HepG2 (cell line): ENCODE data around the gene DIAPH3. TPM values are rescaled to one million over a fixed set of nuclear protein-coding genes. Genes with fewer than 3 reads are reported as not detected.
"Not testable (repeated sequence)": the region's sequence is repeated elsewhere in the genome, so short reads cannot be mapped to it uniquely, and the experiment has no call there.

Experiments
- ATAC-seq: fragments of 200-7000 bp; cut with Tn5 transposase; 3 replicates; pipeline ENCODE4 v1.9.1; 2020; ENCODE audit warnings: mild to moderate bottlenecking, moderate library complexity
- BruUV-seq: library from RNA; stranded (reverse); fragments of 400-500 nt; replicated peaks from 2 replicates; lab custom pipeline; 2021; lab: Mats Ljungman, UMichigan
- CTCF ChIA-PET: fragments of 300-600 bp; formaldehyde crosslinking; extraction: SDS; loops from one replicate; lab custom pipeline; 2021; ENCODE audit warnings: low total read pairs, inconsistent platforms, low intra/inter-chr PET ratio; lab: Yijun Ruan, JAX
- POLR2A ChIA-PET: fragments of 350-600 bp; sonication (Branson Sonifier 250); formaldehyde crosslinking; loops from one replicate; lab custom pipeline; 2020; ENCODE audit warnings: antibody characterized with exemption, inconsistent platforms; lab: Yijun Ruan, JAX
- DNase-seq: peaks from one replicate; pipeline ENCODE4 v3.0.0-alpha.2; 2015; ENCODE audit warnings: low spot score
- FAIRE-seq: peaks from 3 replicates; lab custom pipeline; 2011; peaks lifted over from hg19 to GRCh38; lab: Jason Lieb, UNC
- H2AFZ ChIP-seq: one replicate; pipeline ENCODE4 v1.6.1; 2011; ENCODE audit warnings: low read length, inconsistent platforms
- H3K27ac ChIP-seq: fragments of 300-600 bp; 3 replicates; pipeline ENCODE4 v1.8.0; 2011; ENCODE audit warnings: mixed run types, mild to moderate bottlenecking, mixed read lengths, low read length, inconsistent platforms; ENCODE audit not compliant: insufficient read depth; ENCODE audit errors: extremely low read length
- H3K27me3 ChIP-seq, 2 experiments: fragments of 200-600 bp in 1 of 2; 2 replicates in 1 of 2; 3 replicates in 1 of 2; pipeline versions ENCODE4 v1.6.0 to v1.8.0; 2011; ENCODE audit warnings: low read length in 2 of 2, mild to moderate bottlenecking in 2 of 2, moderate library complexity in 2 of 2, inconsistent platforms in 1 of 2; ENCODE audit not compliant: insufficient read depth in 2 of 2, control insufficient read depth in 1 of 2
- H3K36me3 ChIP-seq, 2 experiments: fragments of 200-600 bp in 1 of 2; replicated peaks in 1 of 2; 2 replicates in 1 of 2; 3 replicates in 1 of 2; pipeline versions ENCODE4 v1.5.1 to v1.8.0; 2011; ENCODE audit warnings: low read length in 2 of 2, inconsistent platforms in 1 of 2; ENCODE audit not compliant: insufficient read depth in 2 of 2, control insufficient read depth in 1 of 2
- H3K4me1 ChIP-seq: 2 replicates; pipeline ENCODE4 v1.5.1; 2012; ENCODE audit warnings: low read length, inconsistent platforms; ENCODE audit not compliant: insufficient read depth
- H3K4me2 ChIP-seq: 2 replicates; pipeline ENCODE4 v1.6.0; 2011; ENCODE audit warnings: low read depth, low read length, inconsistent platforms
- H3K4me3 ChIP-seq, 3 experiments: fragments of 200-600 bp in 1 of 3; sonication (generic), shearing (Covaris generic) in 1 of 3; replicated peaks in 1 of 3; 2 replicates each; pipeline ENCODE4 v1.5.1; 2011 to 2016; ENCODE audit warnings: low read length in 3 of 3, inconsistent platforms in 2 of 3, low read depth in 2 of 3, mild to moderate bottlenecking in 2 of 3, control low read depth in 1 of 3, mixed read lengths in 1 of 3; ENCODE audit not compliant: insufficient read depth in 1 of 3
- H3K79me2 ChIP-seq: one replicate; pipeline ENCODE4 v1.6.1; 2011; ENCODE audit warnings: low read length, inconsistent platforms; ENCODE audit not compliant: insufficient read depth
- H3K9ac ChIP-seq: 2 replicates; pipeline ENCODE4 v1.6.0; 2011; ENCODE audit warnings: mild to moderate bottlenecking, low read depth, low read length, inconsistent platforms; ENCODE audit not compliant: insufficient read depth
- H3K9me3 ChIP-seq: 2 replicates; pipeline ENCODE4 v1.5.1; 2012; ENCODE audit warnings: mild to moderate bottlenecking, low read length
- H4K20me1 ChIP-seq: 2 replicates; pipeline ENCODE4 v1.6.0; 2011; ENCODE audit warnings: inconsistent platforms, mild to moderate bottlenecking, low read length, moderate library complexity; ENCODE audit not compliant: insufficient read depth
- ARNTL ChIP-seq: sonication (generic); formaldehyde crosslinking; IDR thresholded peaks from 2 replicates; pipeline ENCODE4 v1.4.0; 2020; ENCODE audit warnings: mild to moderate bottlenecking, missing genetic modification reagents
- FLYWCH1 ChIP-seq: sonication (generic); formaldehyde crosslinking; IDR thresholded peaks from 2 replicates; pipeline ENCODE4 v1.8.1; 2023; ENCODE audit warnings: mild to moderate bottlenecking, missing genetic modification reagents
- FOXK1 ChIP-seq: sonication (generic); formaldehyde crosslinking; IDR thresholded peaks from 2 replicates; pipeline ENCODE4 v1.4.0; 2020; ENCODE audit warnings: low read depth, missing genetic modification reagents, borderline replicate concordance
- HNF1B ChIP-seq: sonication (generic); formaldehyde crosslinking; IDR thresholded peaks from 2 replicates; pipeline ENCODE4 v1.5.1; 2020; ENCODE audit warnings: mild to moderate bottlenecking, moderate library complexity, missing genetic modification reagents
- NFKB2 ChIP-seq: sonication (generic); formaldehyde crosslinking; IDR thresholded peaks from 2 replicates; pipeline ENCODE4 v1.4.0; 2020; ENCODE audit warnings: missing genetic modification reagents, borderline replicate concordance
- ZNF232 ChIP-seq: sonication (generic); formaldehyde crosslinking; IDR thresholded peaks from 2 replicates; pipeline ENCODE4 v1.4.0; 2020; ENCODE audit warnings: missing genetic modification reagents, borderline replicate concordance
- ZNF282 ChIP-seq: fragments of 450-650 bp; IDR thresholded peaks from 2 replicates; pipeline ENCODE4 v1.6.1; 2018; ENCODE audit not compliant: partially characterized antibody
- WGBS: methylation state at CpG from one replicate; pipeline ENCODE4 v1.1.6; 2017; ENCODE audit warnings: low lambda C conversion rate; 5-methylcytosine and 5-hydroxymethylcytosine counted together
- in situ Hi-C: cut with HindIII; loops from 2 replicates; pipeline ENCODE4 v1.10.0; 2017; ENCODE audit warnings: low pct_unique_long_range_greater_than_20kb; ENCODE audit not compliant: extremely low pct_ligation_motif_present
- intact Hi-C: fragments of 100-400 bp; cut with micrococcal nuclease; formaldehyde crosslinking; loops from one replicate; pipeline ENCODE4 v1.10.0; 2022; ENCODE audit not compliant: unreplicated experiment
- polyA plus RNA-seq, 8 experiments: library from polyadenylated mRNA; depleted of rRNA in 3 of 8; stranded (reverse) in 7 of 8; unstranded in 1 of 8; fragments of >200 nt; fragmentation: Illumina TruSeq in 4 of 8; extraction: Trizol in 4 of 8; gene quantifications; 2 replicates each; pipeline versions ENCODE4 v1.2.1 to v1.2.3, GENCODE V29; 2011 to 2016; ENCODE audit warnings: low read depth in 4 of 8, missing spikeins in 1 of 8, mixed read lengths in 1 of 8; ENCODE audit not compliant: insufficient read depth in 1 of 8
- total RNA-seq, 5 experiments: library from RNA; depleted of rRNA; stranded (reverse); fragments of >200 nt; fragmentation: Illumina TruSeq; extraction: Trizol; gene quantifications; 2 replicates each; pipeline ENCODE4 v1.2.3, GENCODE V29; 2016; ENCODE audit warnings: low read depth in 1 of 5

DIAPH3 gene
- total and polyA plus RNA-seq, 2 of the 13 experiments (the other 11 are each of a cell fraction or from before 2014, with no cell fraction given): 4.0 to 9.3 TPM

GRCh38 chr13:60090574-60090973 is 73.2 kb downstream of the DIAPH3 start:
- intact Hi-C loops: no loop called here
- Histone ChIP-seq H3K79me2 (no peaks in the 10 kb centered on the region), H3K4me3 (no peak overlapping the region), H3K9me3 (no peaks in the 10 kb centered on the region), H4K20me1 (no peaks in the 10 kb centered on the region), H3K9ac (no peak overlapping the region), H3K4me1 (no peaks in the 10 kb centered on the region), H3K27ac (no peak overlapping the region), H3K4me2 (no peak overlapping the region), H3K27me3 (no peaks in the 10 kb centered on the region), H2AFZ (no peak overlapping the region), H3K36me3 (0 out of 5 replicates have a peak, but pooled peaks cover 0 to 4% of the 10 kb centered on the region in 2 experiments)
- DNase-seq: no peak
- in situ Hi-C loops: no loop called here
- no peak for ATAC-seq
- TF ChIP-seq ARNTL (no peak), FLYWCH1 (no peak)
- CTCF ChIA-PET: no interaction called here
- POLR2A ChIA-PET: no interaction called here
- no peak for FAIRE-seq
- no TSS peak for BruUV-seq

DNA sequence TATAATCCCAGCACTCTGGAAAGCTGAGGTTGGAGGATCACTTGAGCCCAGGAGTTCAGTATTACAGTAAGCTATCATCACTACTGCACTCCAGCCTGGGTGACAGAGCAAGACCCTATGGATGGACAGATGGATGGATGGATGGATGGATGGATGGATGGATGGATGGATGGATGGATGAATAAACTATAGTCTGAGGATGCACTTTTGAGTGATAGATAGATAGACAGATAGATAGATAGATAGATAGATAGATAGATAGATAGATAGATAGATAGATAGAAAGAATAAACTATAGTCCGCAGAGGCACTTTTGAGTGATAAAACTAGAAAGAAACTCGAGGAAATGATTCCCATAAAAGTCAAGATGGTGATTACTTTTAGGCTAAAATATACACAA is 79.9 kb downstream of the DIAPH3 start:
- H3K9me3 ChIP-seq, DNase-seq, H3K4me2 ChIP-seq, H3K27me3 ChIP-seq, H3K4me3 ChIP-seq, ATAC-seq, BruUV-seq, H3K9ac ChIP-seq, in situ Hi-C loops, H3K4me1 ChIP-seq, H3K36me3 ChIP-seq, H4K20me1 ChIP-seq, H2AFZ ChIP-seq, intact Hi-C loops, CTCF ChIA-PET, H3K27ac ChIP-seq, FAIRE-seq, H3K79me2 ChIP-seq, POLR2A ChIA-PET: not testable (repeated sequence)
- WGBS: 88% methylated on average over 2 of the region's 2 CpGs

DNA sequence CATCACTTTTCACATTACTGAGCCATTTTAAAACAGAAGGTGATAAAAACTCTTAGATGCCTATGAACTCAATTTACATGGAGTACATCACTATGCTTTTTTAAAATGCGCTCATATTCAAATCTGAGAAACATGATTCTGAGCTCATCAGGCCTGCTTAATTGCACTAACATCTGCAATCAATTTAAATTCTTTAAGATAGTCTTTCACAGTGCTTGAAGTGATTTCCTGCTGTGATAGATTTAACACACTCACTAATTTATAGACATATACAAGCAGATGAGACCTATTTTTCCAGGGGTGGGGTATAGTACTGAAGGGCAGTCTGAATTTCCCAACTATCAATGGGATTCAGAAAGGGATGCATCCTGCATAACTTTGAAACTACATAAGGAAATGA is 82.9 kb downstream of the DIAPH3 start:
- no peak overlapping the region for H3K27ac ChIP-seq
- DNase-seq: no peak
- no peak overlapping the region for H3K4me2 ChIP-seq
- H4K20me1 ChIP-seq: no peaks in the 10 kb centered on the region
- no peak for ATAC-seq
- no peak overlapping the region for H2AFZ ChIP-seq
- H3K4me3 ChIP-seq: no peak overlapping the region
- POLR2A ChIA-PET: no interaction called here
- WGBS: 100% methylated on average over 1 of the region's 1 CpG
- no peaks in the 10 kb centered on the region for H3K79me2 ChIP-seq
- H3K9me3 ChIP-seq: no peaks in the 10 kb centered on the region
- no peak for FAIRE-seq
- BruUV-seq: no TSS peak
- no peaks in the 10 kb centered on the region for H3K27me3 ChIP-seq
- H3K4me1 ChIP-seq: no peaks in the 10 kb centered on the region
- intact Hi-C loops: no loop called here
- CTCF ChIA-PET: no interaction called here
- in situ Hi-C loops: no loop called here
- no peaks in the 10 kb centered on the region for H3K36me3 ChIP-seq
- H3K9ac ChIP-seq: no peak overlapping the region
- TF ChIP-seq NFKB2 (no peak), HNF1B (no peak), ZNF232 (no peak), ZNF282 (no peak), FOXK1 (CRISPR knock-in tag) (no peak)
